Stimulated activated naive CD4-positive, alpha-beta T cell (primary cell): ENCODE results near the gene TMIE.

Source experiments
- DNase-seq, 6 experiments: peaks; one replicate each; lab custom pipeline; 2025; lab: John Stamatoyannopoulos, UW

The TMIE gene

GRCh38 chr3:46701181-46701939, at the start of gene TMIE:
Gene TMIE (plus strand): TSS chr3:46701392. CDS start chr3:46701488, 96 bp downstream.
- no peak for DNase-seq

- DNase-seq: no peak
These were observed 45.9 kb upstream of the TMIE start for GRCh38 chr3:46655271-46655670.

- no peak for DNase-seq
These were observed 44.2 kb upstream of the TMIE start for GRCh38 chr3:46656778-46657556.

DNA sequence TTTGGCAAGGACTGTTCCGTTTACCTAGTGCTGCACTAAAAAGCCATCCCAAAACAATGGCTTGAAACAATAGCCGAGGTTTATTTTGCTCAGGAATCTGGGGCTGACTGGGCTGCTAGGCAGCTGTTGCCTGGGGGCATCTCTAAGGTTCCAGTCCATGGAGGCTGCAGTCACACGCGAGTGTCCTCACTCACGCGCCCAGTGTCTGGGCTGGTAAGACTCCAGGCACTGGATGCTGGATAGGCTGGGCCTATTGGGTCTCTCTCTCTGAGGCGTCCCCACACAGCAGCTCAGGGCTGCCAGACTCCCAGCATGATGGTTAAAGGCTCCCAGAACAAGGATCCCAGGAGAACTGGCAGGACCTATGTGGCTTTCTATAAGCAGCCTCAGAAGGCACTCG, 41.9 kb upstream of the TMIE start:
- DNase-seq: no peak

DNA sequence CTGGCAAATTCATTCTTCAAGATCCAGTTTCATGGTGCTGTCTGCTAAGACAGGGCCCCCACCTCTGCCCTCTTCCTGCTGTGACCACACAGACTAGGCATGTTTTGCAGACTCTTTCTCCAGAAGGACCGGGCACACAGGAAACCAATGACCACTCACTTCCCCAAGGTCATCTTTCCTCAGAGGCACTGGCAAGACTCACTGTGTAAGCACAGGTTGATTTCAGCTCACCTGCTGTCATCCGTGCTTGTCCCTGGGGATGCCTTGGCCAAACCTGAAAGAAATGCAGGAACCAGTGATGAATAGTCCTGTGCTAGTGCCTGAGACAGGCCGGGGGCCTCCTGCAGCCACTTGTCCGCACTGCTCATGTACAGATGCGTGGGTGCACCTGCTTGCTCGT, 41.2 kb upstream of the TMIE start:
- no peak for DNase-seq

DNA sequence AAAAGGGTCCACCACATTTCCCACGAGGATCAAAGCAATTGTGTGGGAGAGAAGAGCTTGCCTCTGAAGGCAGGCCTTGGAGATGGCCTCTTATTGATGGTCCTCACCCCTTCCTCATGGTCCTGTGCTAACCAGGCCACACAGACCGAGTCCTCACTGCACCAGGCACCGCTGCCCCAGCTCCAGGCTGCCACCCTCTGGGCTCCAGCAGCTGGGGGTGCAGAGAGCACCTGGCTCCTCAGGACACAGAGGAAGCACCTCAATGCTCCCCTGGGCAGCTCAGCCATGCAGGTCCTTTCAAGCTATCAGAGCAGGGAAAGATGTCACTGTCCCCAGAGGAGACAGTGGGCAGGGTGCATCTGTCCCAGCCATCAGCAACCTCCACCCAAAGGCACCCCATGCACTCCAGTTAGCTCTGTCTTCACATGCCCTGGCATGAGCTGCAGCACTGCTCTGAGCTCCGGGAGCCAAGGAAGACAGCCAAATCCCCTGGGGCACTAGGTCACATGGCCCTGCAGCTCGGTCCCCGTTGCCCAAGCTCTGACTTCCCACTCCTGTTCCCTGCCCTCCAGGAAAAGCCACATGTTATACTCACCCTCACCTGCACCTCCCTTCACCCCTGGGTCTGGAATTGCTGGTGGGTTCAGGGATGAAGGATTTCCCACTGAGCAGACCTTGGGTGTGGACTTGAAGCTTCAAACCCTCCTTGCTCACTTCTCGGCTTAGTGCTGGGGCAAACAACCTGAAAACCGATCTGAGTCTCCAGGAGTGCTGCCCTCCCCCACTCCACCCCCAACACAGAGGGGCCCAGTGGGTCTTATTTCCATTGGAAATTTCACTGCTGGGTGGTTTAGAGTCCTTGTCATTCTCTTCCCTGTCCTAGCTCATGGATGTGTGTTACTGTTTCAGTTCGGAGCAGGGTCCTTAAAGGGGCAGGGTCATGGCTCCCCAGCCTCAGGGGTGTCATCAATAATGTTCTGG, 40.4 kb upstream of the TMIE start:
- DNase-seq: no peak

GRCh38 chr3:46661776-46662766, 39.1 kb upstream of the TMIE start:
- no peak for DNase-seq

DNA sequence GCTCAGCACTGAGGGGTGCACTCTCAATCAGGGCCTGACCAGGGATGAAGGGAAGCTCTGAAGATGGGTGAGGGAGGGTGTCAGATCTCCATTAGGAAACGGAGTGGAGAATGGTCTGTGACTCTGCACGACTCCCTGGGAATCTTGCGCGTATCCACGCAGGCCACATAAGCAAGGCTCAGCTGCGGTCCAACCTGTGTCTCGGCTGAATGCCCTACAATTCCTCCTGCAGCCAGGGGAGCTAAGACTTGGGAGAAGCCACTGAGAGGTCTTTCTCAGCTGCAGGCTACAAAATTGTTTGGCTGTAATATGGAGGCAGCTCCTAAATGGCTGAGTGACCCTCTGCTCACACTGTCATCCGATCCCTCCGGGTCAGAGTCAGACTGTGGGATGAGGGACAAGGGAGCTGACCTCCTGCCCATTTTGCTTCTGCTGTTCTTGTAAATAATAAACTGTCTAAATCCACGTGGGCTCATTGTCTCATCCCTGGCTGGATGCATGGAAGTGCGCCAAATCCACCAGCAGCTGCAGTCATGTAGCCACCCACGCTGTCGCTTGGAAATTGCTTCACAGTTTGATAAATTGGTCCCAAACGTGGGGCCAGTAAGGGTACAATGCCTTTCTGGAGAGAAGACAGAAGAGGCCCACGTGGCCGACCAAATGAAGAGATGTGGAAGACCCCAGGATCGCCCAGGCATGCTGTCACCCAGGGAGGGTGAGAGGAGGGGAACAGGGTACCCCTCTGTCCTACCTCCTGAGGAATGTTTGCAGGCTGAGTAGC, 38.2 kb upstream of the TMIE start:
- DNase-seq: no peak

- DNase-seq: peak in 3 of 6 experiments; percentile 7 to 17 (median 11)
These were observed 37.5 kb upstream of the TMIE start for GRCh38 chr3:46663591-46664135.

DNA sequence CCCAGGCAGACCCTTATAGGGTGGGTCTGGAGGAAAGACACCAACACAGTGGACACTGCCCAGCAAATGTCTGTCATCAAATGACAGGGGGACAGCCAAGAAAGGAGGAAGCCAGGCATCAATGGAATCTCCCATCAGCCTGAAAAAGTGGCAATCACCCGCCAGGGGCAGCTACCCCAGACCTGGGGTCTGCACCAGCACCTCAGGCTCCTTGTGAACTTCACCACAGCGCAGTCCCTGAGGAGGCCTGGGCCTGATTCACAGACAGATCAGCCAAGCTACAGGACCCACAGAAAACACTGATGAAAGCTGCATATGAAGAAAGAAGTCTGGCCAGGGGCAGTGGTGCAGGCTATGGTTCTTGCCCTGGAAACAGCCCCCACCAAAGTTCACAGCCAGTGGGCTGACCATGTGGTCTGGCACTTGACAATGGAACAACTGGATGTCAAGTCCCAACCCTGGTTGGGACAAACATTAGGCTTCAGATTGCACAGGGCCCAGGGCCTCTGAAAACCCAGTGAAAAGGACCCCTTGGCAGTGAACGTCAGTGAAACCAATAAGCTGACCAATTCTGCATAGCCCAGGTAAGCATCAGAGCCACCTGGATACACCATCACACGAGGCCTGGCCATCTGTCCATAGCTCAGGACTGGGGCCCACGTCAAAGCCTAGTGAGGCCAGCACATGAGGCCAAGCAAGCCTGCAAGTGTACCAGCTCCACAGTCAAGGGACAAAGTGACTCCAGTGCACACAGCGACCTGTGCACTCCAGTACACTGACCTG, 36.8 kb upstream of the TMIE start:
- DNase-seq: no peak

DNA sequence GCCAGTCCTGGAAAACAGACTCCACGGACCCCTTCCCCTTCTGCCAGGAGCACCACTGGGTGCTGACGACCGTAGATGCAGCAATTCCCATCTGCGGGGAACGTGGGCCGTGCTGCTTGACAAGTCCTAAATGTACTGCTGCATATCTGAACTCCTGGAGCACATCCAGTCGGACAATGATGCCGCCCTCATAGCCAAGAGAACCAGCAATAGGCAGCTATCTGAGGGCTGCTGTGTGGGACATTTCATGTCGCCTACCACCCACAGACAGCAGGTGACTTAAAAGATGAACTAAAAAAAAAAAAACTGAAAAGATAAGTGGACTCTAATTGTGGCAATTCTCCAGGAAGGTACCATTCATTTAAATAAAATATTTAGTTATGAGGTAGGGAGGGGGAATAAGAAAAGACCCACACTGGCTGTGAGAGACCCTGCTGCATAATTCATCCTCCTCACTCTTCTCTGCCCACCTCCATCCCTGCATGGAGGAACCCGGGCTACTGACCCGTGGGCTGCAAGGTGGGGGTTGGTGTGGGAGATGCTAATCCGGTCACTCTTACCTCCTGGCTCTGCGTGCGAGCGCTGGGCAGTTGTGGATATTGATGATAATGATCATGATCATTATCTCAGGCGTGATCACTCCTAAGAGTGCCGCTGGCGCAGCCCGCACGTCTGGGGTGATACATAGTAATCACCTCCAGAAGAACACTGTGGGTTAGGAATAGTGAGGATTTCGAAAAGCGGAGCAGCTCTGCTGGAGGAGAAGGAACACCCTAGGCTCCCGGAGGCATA, 36.0 kb upstream of the TMIE start:
- DNase-seq: no peak

GRCh38 chr3:46665763-46666452, 35.3 kb upstream of the TMIE start:
- DNase-seq: no peak

DNA sequence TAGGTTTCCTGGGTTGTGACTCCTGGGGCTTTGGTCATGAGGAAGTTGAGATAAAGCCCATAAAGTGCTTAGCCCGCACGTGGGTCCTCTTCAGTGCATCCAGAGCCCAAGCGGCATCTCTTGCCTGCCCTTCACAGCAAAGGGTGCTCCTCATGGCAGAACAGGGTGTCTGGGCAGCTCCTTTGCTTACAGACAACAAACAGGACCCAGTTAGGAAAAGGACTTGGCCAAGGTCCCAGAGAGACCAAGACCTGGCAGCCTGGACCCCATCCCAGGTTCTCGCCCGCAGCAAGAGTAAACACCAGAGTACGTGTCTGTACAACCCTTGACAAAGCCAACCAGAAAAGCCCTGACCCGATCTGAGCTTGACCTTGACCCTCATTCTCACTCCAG, 34.7 kb upstream of the TMIE start:
- DNase-seq: no peak

- no peak for DNase-seq
These were observed 34.1 kb upstream of the TMIE start for GRCh38 chr3:46667061-46667621.

DNA sequence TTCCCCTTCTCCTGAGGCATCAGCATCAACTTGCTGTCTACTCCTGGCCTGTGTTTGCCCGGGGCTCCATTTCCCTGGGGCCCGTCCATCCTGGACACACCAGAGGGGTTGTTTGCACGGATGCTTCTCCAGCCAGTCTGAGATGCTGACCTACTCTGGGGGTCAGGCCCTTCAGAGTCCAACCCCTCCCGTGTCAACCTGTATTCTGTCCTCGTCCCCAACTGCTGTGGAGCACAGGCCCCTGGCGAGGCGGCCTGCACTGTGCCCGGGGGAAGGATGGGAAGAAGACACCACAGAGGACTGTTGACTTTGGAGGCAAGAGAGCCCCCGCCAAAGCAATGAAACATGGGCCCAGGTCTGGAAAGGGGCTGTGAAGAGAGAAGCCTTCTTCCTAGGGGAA, 33.5 kb upstream of the TMIE start:
- no peak for DNase-seq

- DNase-seq: no peak
These were observed 33.1 kb upstream of the TMIE start for GRCh38 chr3:46668116-46668515.

- DNase-seq: no peak
These were observed 32.6 kb upstream of the TMIE start for GRCh38 chr3:46668591-46668990.
